H1 (cell line): ENCODE results near the gene BTNL8. TPM values are rescaled to one million over a fixed set of nuclear protein-coding genes. Genes with fewer than 3 reads are reported as not detected.

ENCODE experiments used
- CTCF ChIA-PET: fragments of 300-600 bp; sonication (Branson Sonifier 250); formaldehyde crosslinking; loops from one replicate; lab custom pipeline; 2021; ENCODE audit not compliant: partially characterized antibody; lab: Charles Lee
- POLR2A ChIA-PET: fragments of 300-600 bp; sonication (Branson Sonifier 250); formaldehyde crosslinking; loops from one replicate; lab custom pipeline; 2021; ENCODE audit warnings: inconsistent platforms; ENCODE audit not compliant: partially characterized antibody; lab: Charles Lee
- DNase-seq, 2 experiments: peaks; one replicate each; pipeline versions ENCODE4 v3.0.0 to v3.0.0-alpha.2; 2010 to 2022; ENCODE audit warnings: low spot score in 2 of 2, low read depth in 1 of 2, mixed read lengths in 1 of 2
- FAIRE-seq: peaks from 2 replicates; lab custom pipeline; 2011; peaks lifted over from hg19 to GRCh38; lab: Jason Lieb, UNC
- H2AFZ ChIP-seq: 2 replicates; pipeline ENCODE4 v1.8.1; 2012; ENCODE audit warnings: low read length, inconsistent platforms
- H2AK5ac ChIP-seq: 2 replicates; pipeline ENCODE4 v1.6.1; 2013; ENCODE audit warnings: low read depth, low read length
- H2BK120ac ChIP-seq: replicated peaks from 2 replicates; pipeline ENCODE3; 2013; ENCODE audit warnings: low read depth, low read length, inconsistent platforms
- H2BK12ac ChIP-seq: 2 replicates; pipeline ENCODE4 v1.6.1; 2013; ENCODE audit warnings: low read depth, low read length
- H2BK15ac ChIP-seq: 2 replicates; pipeline ENCODE4 v1.6.1; 2013; ENCODE audit warnings: low read length
- H2BK20ac ChIP-seq: 2 replicates; pipeline ENCODE4 v1.6.1; 2013; ENCODE audit warnings: low read length
- H2BK5ac ChIP-seq: 2 replicates; pipeline ENCODE4 v1.6.1; 2013; ENCODE audit warnings: low read depth, low read length
- H3K14ac ChIP-seq: 2 replicates; pipeline ENCODE4 v1.6.1; 2013; ENCODE audit warnings: inconsistent platforms; ENCODE audit not compliant: insufficient read length
- H3K18ac ChIP-seq: 2 replicates; pipeline ENCODE4 v1.6.1; 2013; ENCODE audit warnings: low read length; ENCODE audit errors: extremely low read depth
- H3K23ac ChIP-seq: 2 replicates; pipeline ENCODE4 v1.6.1; 2013; ENCODE audit warnings: inconsistent platforms; ENCODE audit not compliant: insufficient read length
- H3K23me2 ChIP-seq: 2 replicates; pipeline ENCODE4 v1.6.1; 2013; ENCODE audit warnings: low read depth, low read length
- H3K27ac ChIP-seq: 2 replicates; pipeline ENCODE4 v1.6.1; 2011; ENCODE audit warnings: low read depth, low read length, inconsistent platforms
- H3K27me3 ChIP-seq, 4 experiments: replicated peaks in 1 of 4; 1 replicate in 1 of 4; 2 replicates in 3 of 4; pipeline versions ENCODE4 v1.6.1 to v1.8.1; 2011 to 2013; ENCODE audit warnings: low read length in 3 of 4, mild to moderate bottlenecking in 3 of 4, inconsistent platforms in 2 of 4, mixed read lengths in 2 of 4, moderate library complexity in 1 of 4; ENCODE audit not compliant: control insufficient read depth in 3 of 4, insufficient read depth in 3 of 4; ENCODE audit errors: extremely low read depth in 1 of 4
- H3K36me3 ChIP-seq, 4 experiments: 2 replicates each; pipeline versions ENCODE4 v1.6.1 to v1.8.1; 2011 to 2013; ENCODE audit warnings: mild to moderate bottlenecking in 4 of 4, low read length in 3 of 4, moderate library complexity in 2 of 4, control low read depth in 1 of 4, inconsistent platforms in 1 of 4; ENCODE audit not compliant: insufficient read depth in 4 of 4, control insufficient read depth in 2 of 4
- H3K4ac ChIP-seq: replicated peaks from 2 replicates; pipeline ENCODE3; 2013; ENCODE audit warnings: low read length, low read depth, mixed read lengths, inconsistent platforms; ENCODE audit not compliant: insufficient read length
- H3K4me1 ChIP-seq, 4 experiments: replicated peaks in 1 of 4; 1 replicate in 1 of 4; 2 replicates in 3 of 4; pipeline versions ENCODE4 v1.6.1 to v1.8.1; 2011 to 2013; ENCODE audit warnings: low read length in 3 of 4, inconsistent platforms in 2 of 4, mixed read lengths in 1 of 4; ENCODE audit not compliant: insufficient read depth in 4 of 4, control insufficient read depth in 3 of 4
- H3K4me2 ChIP-seq, 2 experiments: 2 replicates each; pipeline versions ENCODE4 v1.6.1 to v1.8.1; 2011 to 2013; ENCODE audit warnings: low read depth in 2 of 2, low read length in 2 of 2, control low read depth in 1 of 2, inconsistent platforms in 1 of 2, mild to moderate bottlenecking in 1 of 2; ENCODE audit not compliant: insufficient read depth in 1 of 2
- H3K4me3 ChIP-seq, 4 experiments: fragments of 200-600, 300-600 bp in 1 of 4; sonication (generic), shearing (Covaris generic), sonication (Bioruptor Twin) in 1 of 4; 2 replicates each; pipeline versions ENCODE4 v1.5.1 to v1.8.1; 2011 to 2016; ENCODE audit warnings: low read length in 4 of 4, low read depth in 3 of 4, control low read depth in 2 of 4, inconsistent platforms in 2 of 4, mild to moderate bottlenecking in 2 of 4, mixed read lengths in 1 of 4, moderate library complexity in 1 of 4; ENCODE audit not compliant: insufficient read depth in 2 of 4; ENCODE audit errors: extremely low read depth in 1 of 4
- H3K56ac ChIP-seq: replicated peaks from 2 replicates; pipeline ENCODE3; 2013; ENCODE audit warnings: low read depth, mild to moderate bottlenecking, mixed read lengths, low read length, inconsistent platforms; ENCODE audit not compliant: insufficient read length
- H3K79me1 ChIP-seq: 2 replicates; pipeline ENCODE4 v1.6.1; 2013; ENCODE audit warnings: low read depth, low read length, control low read depth
- H3K79me2 ChIP-seq, 2 experiments: 2 replicates each; pipeline versions ENCODE4 v1.6.1 to v1.8.1; 2012 to 2013; ENCODE audit warnings: low read length in 2 of 2, mild to moderate bottlenecking in 2 of 2, inconsistent platforms in 1 of 2; ENCODE audit not compliant: insufficient read depth in 2 of 2, control insufficient read depth in 1 of 2
- H3K9ac ChIP-seq, 4 experiments: replicated peaks in 1 of 4; 1 replicate in 1 of 4; 2 replicates in 3 of 4; pipeline versions ENCODE4 v1.6.1 to v1.8.1; 2011 to 2013; ENCODE audit warnings: low read depth in 3 of 4, low read length in 3 of 4, control low read depth in 2 of 4, mild to moderate bottlenecking in 2 of 4, moderate library complexity in 2 of 4, inconsistent platforms in 1 of 4; ENCODE audit errors: extremely low read depth in 1 of 4
- H3K9me3 ChIP-seq, 2 experiments: 2 replicates each; pipeline versions ENCODE4 v1.6.1 to v1.8.1; 2012 to 2013; ENCODE audit warnings: mild to moderate bottlenecking in 2 of 2, moderate library complexity in 2 of 2, control low read depth in 1 of 2, inconsistent platforms in 1 of 2, low read depth in 1 of 2, low read length in 1 of 2, mixed read lengths in 1 of 2; ENCODE audit not compliant: insufficient read depth in 2 of 2
- H4K20me1 ChIP-seq, 2 experiments: replicated peaks in 1 of 2; 2 replicates each; pipeline versions ENCODE3 to v1.8.1; 2011 to 2013; ENCODE audit warnings: inconsistent platforms in 2 of 2, low read length in 2 of 2, mild to moderate bottlenecking in 1 of 2; ENCODE audit not compliant: insufficient read depth in 2 of 2, control insufficient read depth in 1 of 2
- H4K5ac ChIP-seq: 2 replicates; pipeline ENCODE4 v1.6.1; 2013; ENCODE audit warnings: low read length, low read depth, mixed read lengths, inconsistent platforms; ENCODE audit not compliant: insufficient read length
- H4K8ac ChIP-seq: 2 replicates; pipeline ENCODE4 v1.8.0; 2013; ENCODE audit warnings: mild to moderate bottlenecking, moderate library complexity, low read length, inconsistent platforms; ENCODE audit not compliant: insufficient read depth; ENCODE audit errors: extremely low read depth
- H4K91ac ChIP-seq: replicated peaks from 2 replicates; pipeline ENCODE3; 2013; ENCODE audit warnings: low read length, mixed read lengths, inconsistent platforms; ENCODE audit not compliant: insufficient read length
- KDM1A ChIP-seq: fragments of 200-600, 300-600 bp; sonication (generic); IDR thresholded peaks from 2 replicates; pipeline ENCODE4 v1.7.1; 2016; ENCODE audit warnings: mild to moderate bottlenecking, low read length, borderline replicate concordance
- WGBS, 2 experiments: shearing (Covaris generic) in 1 of 2; methylation state at CpG; one replicate each; pipeline versions ENCODE4 v1.1.6 to v1.1.7; 2013 to 2015; ENCODE audit warnings: low lambda C conversion rate in 2 of 2, mixed read lengths in 2 of 2, inconsistent platforms in 1 of 2, low coverage in 1 of 2, missing lambda C conversion rate in 1 of 2; ENCODE audit not compliant: insufficient replicate concordance in 2 of 2, insufficient coverage in 1 of 2, insufficient read length in 1 of 2; ENCODE audit errors: extremely low coverage in 1 of 2, missing lambda C conversion rate in 1 of 2; 5-methylcytosine and 5-hydroxymethylcytosine counted together
- polyA plus RNA-seq, 7 experiments: library from polyadenylated mRNA; depleted of rRNA in 3 of 7; stranded (reverse) in 5 of 7; unstranded in 2 of 7; fragments of >200 nt in 5 of 7; fragments of 200-250 nt in 2 of 7; gene quantifications; 1 replicate in 5 of 7; 2 replicates in 1 of 7; 4 replicates in 1 of 7; pipeline versions ENCODE4 v1.2.1 to v1.2.3, GENCODE V29; 2011 to 2013; ENCODE audit warnings: missing spikeins in 2 of 7, mixed read lengths in 2 of 7
- total RNA-seq: library from RNA; stranded (reverse); fragmentation: NEBNext Ultra II Directional; extraction: Animal tissue kit (Norgen Biotek cat#: 25700); gene quantifications from 2 replicates; pipeline ENCODE4 v1.2.1, GENCODE V29; 2021

The BTNL8 gene
- total and polyA plus RNA-seq, 2 of the 8 experiments (the other 6 are each of a cell fraction or from before 2014, with no cell fraction given): 0.32 to 0.48 TPM

- H3K27ac ChIP-seq: no peak overlapping the region
- H2BK5ac ChIP-seq: no peak overlapping the region
- H2AFZ ChIP-seq: no peak overlapping the region
- no peak overlapping the region for H2BK15ac ChIP-seq
- no peak for FAIRE-seq
- H3K4me2 ChIP-seq: no peak overlapping the region
- no peak overlapping the region for H4K5ac ChIP-seq
- H3K4me1 ChIP-seq: no peaks in the 10 kb centered on the region
- H3K4me3 ChIP-seq: no peak overlapping the region
- no peak for TF ChIP-seq KDM1A
- no peaks in the 10 kb centered on the region for H3K27me3 ChIP-seq
- no peak overlapping the region for H2BK120ac ChIP-seq
- H3K18ac ChIP-seq: no peak overlapping the region
- H3K9me3 ChIP-seq: peaks cover 6 to 7% of the 10 kb centered on the region in 2 experiments; a peak in 2 of 4 replicates
- H3K56ac ChIP-seq: no peak overlapping the region
- no peak overlapping the region for H2BK12ac ChIP-seq
- H3K23me2 ChIP-seq: no peaks in the 10 kb centered on the region
- no peaks in the 10 kb centered on the region for H4K20me1 ChIP-seq
- no peak overlapping the region for H3K23ac ChIP-seq
- H4K91ac ChIP-seq: no peak overlapping the region
- 93% methylated on average over 1 of the region's 1 CpG; no CpG with 5 or more reads in 1 of the 2 experiments for WGBS, 2 experiments
- no peaks in the 10 kb centered on the region for H3K79me1 ChIP-seq
- no peak overlapping the region for H2AK5ac ChIP-seq
- CTCF ChIA-PET: no interaction called here
- no peaks in the 10 kb centered on the region for H3K36me3 ChIP-seq
- H3K4ac ChIP-seq: no peak overlapping the region
- POLR2A ChIA-PET: no interaction called here
- no peak overlapping the region for H4K8ac ChIP-seq
- DNase-seq: no peak
- H3K79me2 ChIP-seq: no peaks in the 10 kb centered on the region
- H2BK20ac ChIP-seq: no peak overlapping the region
- H3K9ac ChIP-seq: no peak overlapping the region
- H3K14ac ChIP-seq: no peak overlapping the region
These were observed 78.9 kb downstream of the BTNL8 start for GRCh38 chr5:180977852-180978251.
